SK-N-MC (cell line): Measurements from ENCODE around the gene MOB3A.

Experiments
- EZH2 ChIP-seq: fragments of 200-600 bp; sonication (generic); IDR thresholded peaks from one replicate; pipeline ENCODE4 v1.6.1; 2017; ENCODE audit warnings: antibody characterized with exemption
- FOXP2 ChIP-seq: optimal IDR thresholded peaks from 2 replicates; pipeline ENCODE3; 2011; ENCODE audit warnings: mild to moderate bottlenecking, moderate library complexity; ENCODE audit not compliant: insufficient read depth; ENCODE audit errors: extremely low read length, control extremely low read depth
- POLR2AphosphoS5 ChIP-seq: IDR thresholded peaks from 2 replicates; pipeline ENCODE4 v1.6.1; 2012; ENCODE audit warnings: mild to moderate bottlenecking, low read depth, low read length, borderline replicate concordance

- TF ChIP-seq POLR2AphosphoS5, result no peak
- TF ChIP-seq EZH2, result no peak
- no peak for TF ChIP-seq FOXP2
These were observed 33.4 kb downstream of the MOB3A start for GRCh38 chr19:2062770-2063169.
